Gastrocnemius medialis (tissue), 4 donors: ENCODE data around the gene RAB21.

Experiments
- POLR2A ChIP-seq, 2 donors: fragments of 450-650 bp; IDR thresholded peaks; one replicate each; pipeline ENCODE4 v1.6.1; 2017; ENCODE audit warnings: antibody characterized with exemption in 2 of 2, mild to moderate bottlenecking in 2 of 2, moderate library complexity in 2 of 2
- TF ChIP-seq, protein P1 (sequence below), 5 experiments: fragments of 450-650 bp in 3 of 5; fragments of 200-600 bp in 2 of 5; sonication (generic) in 2 of 5; IDR thresholded peaks in 4 of 5; conservative IDR thresholded peaks in 1 of 5; 1 replicate in 4 of 5; 2 replicates in 1 of 5; pipeline ENCODE4 v1.5.1; 2016 to 2019; ENCODE audit warnings: antibody characterized with exemption in 5 of 5, mild to moderate bottlenecking in 3 of 5, moderate library complexity in 3 of 5

DNA sequence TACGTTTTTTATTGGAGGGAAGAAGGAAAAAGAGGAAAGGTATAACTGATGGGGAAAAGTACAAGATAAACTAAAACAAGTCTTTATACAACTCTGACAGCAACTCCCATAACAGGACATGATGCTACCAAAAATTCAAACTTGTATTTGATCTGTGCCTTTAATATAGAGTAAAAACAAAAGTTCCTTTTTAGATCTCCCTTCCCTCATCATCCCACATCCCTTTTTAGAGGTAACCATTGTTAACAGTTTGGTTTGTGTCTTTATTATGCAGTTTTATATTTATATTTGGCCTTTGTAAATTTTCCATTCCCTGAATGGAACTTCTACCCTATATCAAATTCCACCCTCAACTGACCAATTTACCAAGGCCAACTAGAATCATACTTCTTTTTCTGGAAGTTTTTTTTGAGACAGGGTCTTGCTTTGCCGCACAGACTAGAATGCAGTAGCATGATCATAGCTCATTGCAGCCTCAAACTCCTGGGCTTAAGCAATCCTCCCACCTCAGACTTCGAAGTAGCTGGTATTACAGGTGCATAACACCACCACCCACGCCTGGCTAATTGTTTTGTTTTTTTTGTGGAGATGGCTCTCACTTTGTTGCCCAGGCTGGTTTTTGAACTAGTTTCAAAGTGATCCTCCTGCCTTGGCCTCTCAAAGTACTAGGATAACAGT, 36.9 kb downstream of the RAB21 start:
- TF ChIP-seq, protein P1, sequence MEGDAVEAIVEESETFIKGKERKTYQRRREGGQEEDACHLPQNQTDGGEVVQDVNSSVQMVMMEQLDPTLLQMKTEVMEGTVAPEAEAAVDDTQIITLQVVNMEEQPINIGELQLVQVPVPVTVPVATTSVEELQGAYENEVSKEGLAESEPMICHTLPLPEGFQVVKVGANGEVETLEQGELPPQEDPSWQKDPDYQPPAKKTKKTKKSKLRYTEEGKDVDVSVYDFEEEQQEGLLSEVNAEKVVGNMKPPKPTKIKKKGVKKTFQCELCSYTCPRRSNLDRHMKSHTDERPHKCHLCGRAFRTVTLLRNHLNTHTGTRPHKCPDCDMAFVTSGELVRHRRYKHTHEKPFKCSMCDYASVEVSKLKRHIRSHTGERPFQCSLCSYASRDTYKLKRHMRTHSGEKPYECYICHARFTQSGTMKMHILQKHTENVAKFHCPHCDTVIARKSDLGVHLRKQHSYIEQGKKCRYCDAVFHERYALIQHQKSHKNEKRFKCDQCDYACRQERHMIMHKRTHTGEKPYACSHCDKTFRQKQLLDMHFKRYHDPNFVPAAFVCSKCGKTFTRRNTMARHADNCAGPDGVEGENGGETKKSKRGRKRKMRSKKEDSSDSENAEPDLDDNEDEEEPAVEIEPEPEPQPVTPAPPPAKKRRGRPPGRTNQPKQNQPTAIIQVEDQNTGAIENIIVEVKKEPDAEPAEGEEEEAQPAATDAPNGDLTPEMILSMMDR (IDR thresholded peaks at IDR 0.05 in 4 of 5, conservative IDR thresholded peaks at IDR 0.05 in 1 of 5): no peak
- TF ChIP-seq POLR2A (IDR thresholded peaks at IDR 0.05): no peak
